HCT116 (cell line): ENCODE results near the gene ZSCAN1.

Source experiments
- CTCF ChIP-seq, 3 experiments: fragments of 200-600 bp in 1 of 3; sonication (generic) in 1 of 3; IDR thresholded peaks in 2 of 3; conservative IDR thresholded peaks in 1 of 3; 2 replicates each; pipeline ENCODE4 v1.5.1; 2012 to 2017; ENCODE audit warnings: low read depth in 2 of 3, low read length in 2 of 3, antibody characterized with exemption in 1 of 3, borderline replicate concordance in 1 of 3, control low read depth in 1 of 3, mild to moderate bottlenecking in 1 of 3, mixed read lengths in 1 of 3, mixed run types in 1 of 3, moderate library complexity in 1 of 3; ENCODE audit not compliant: insufficient read depth in 1 of 3
- EZH2 ChIP-seq: fragments of 200-600 bp; sonication (generic); IDR thresholded peaks from 2 replicates; pipeline ENCODE4 v1.6.1; 2017; ENCODE audit warnings: antibody characterized with exemption, mixed run types
- EZH2phosphoT487 ChIP-seq: fragments of 200-600 bp; IDR thresholded peaks from 2 replicates; pipeline ENCODE4 v1.6.1; 2018; ENCODE audit warnings: antibody characterized with exemption, borderline replicate concordance
- POLR2A ChIP-seq: IDR thresholded peaks from 2 replicates; pipeline ENCODE4 v1.7.0; 2011; ENCODE audit warnings: borderline replicate concordance; ENCODE audit not compliant: insufficient read depth, insufficient read length; ENCODE audit errors: extremely low read depth
- POLR2AphosphoS5 ChIP-seq: IDR thresholded peaks from 2 replicates; pipeline ENCODE4 v1.6.1; 2011; ENCODE audit warnings: mild to moderate bottlenecking, low read depth, low read length, moderate library complexity
- SP1 ChIP-seq: IDR thresholded peaks from 2 replicates; pipeline ENCODE4 v1.6.1; 2012; ENCODE audit warnings: low read depth
- SRF ChIP-seq: IDR thresholded peaks from 2 replicates; pipeline ENCODE4 v1.6.1; 2012; ENCODE audit warnings: low read depth
- ZFX ChIP-seq: fragments of 450-650 bp; IDR thresholded peaks from 2 replicates; pipeline ENCODE4 v1.6.1; 2017
- ZNF274 ChIP-seq: fragments of 200-500 bp; sonication (Bioruptor generic); IDR thresholded peaks from 2 replicates; pipeline ENCODE4 v1.6.1; 2014; ENCODE audit warnings: mild to moderate bottlenecking, low read depth, low read length, inconsistent platforms

- TF ChIP-seq POLR2A (no peak), SRF (no peak), EZH2 (no peak), SP1 (no peak), CTCF (IDR thresholded peaks at IDR 0.05 in 2 of 3, conservative IDR thresholded peaks at IDR 0.05 in 1 of 3; ENCODE audit: borderline replicate concordance in 1 of 3, insufficient read depth in 1 of 3, low read depth in 2 of 3, low read length in 2 of 3) (no peak), ZNF274 (no peak), ZFX (no peak), POLR2AphosphoS5 (no peak), EZH2phosphoT487 (no peak)
These were observed 13.8 kb downstream of the ZSCAN1 start for GRCh38 chr19:58047672-58048071.
